Retinal pigment epithelial cell (primary cell): ENCODE results near the gene MLST8.

ENCODE experiments used
- DNase-seq: peaks from one replicate; pipeline ENCODE4 v3.0.0-alpha.2; 2010; ENCODE audit warnings: low read depth
- H3K4me3 ChIP-seq: 2 replicates; pipeline ENCODE4 v1.5.1; 2011; ENCODE audit warnings: mild to moderate bottlenecking, low read length, control low read depth, moderate library complexity
- CTCF ChIP-seq: conservative IDR thresholded peaks from 2 replicates; pipeline ENCODE4 v1.5.1; 2011; ENCODE audit warnings: low read depth, low read length, control low read depth, inconsistent platforms

The MLST8 gene

GRCh38 chr16:2204416-2205103 is 694 bp upstream of the MLST8 start:
- TF ChIP-seq CTCF = no peak
- no peak for DNase-seq
- H3K4me3 ChIP-seq = peak overlapping the region; percentile 89

- peak overlapping the region; percentile 89 for H3K4me3 ChIP-seq
- no peak for DNase-seq
- no peak for TF ChIP-seq CTCF
These were observed 686 bp downstream of the MLST8 start for GRCh38 chr16:2205967-2206313.

- no peak for TF ChIP-seq CTCF
- peak overlapping the region; percentile 89 for H3K4me3 ChIP-seq
- DNase-seq = no peak
These were observed 1.1 kb downstream of the MLST8 start for GRCh38 chr16:2206420-2206779.

- H3K4me3 ChIP-seq = no peak overlapping the region
- no peak for DNase-seq
- no peak for TF ChIP-seq CTCF
These were observed 1.7 kb downstream of the MLST8 start for GRCh38 chr16:2206780-2207433.

GRCh38 chr16:2207872-2208271 is 2.6 kb downstream of the MLST8 start:
- DNase-seq = no peak
- H3K4me3 ChIP-seq = no peak overlapping the region
- TF ChIP-seq CTCF = no peak

- DNase-seq = no peak
- TF ChIP-seq CTCF = no peak
- H3K4me3 ChIP-seq = no peak overlapping the region
These were observed 3.1 kb downstream of the MLST8 start for GRCh38 chr16:2208308-2208707.

- no peak for TF ChIP-seq CTCF
- DNase-seq = no peak
- H3K4me3 ChIP-seq = no peak overlapping the region
These were observed 3.5 kb downstream of the MLST8 start for GRCh38 chr16:2208772-2209171.
